H1 (cell line): Measurements from ENCODE around the gene PTBP3. TPM values are rescaled to one million over a fixed set of nuclear protein-coding genes. Genes with fewer than 3 reads are reported as not detected.

Experiments
- CTCF ChIA-PET: fragments of 300-600 bp; sonication (Branson Sonifier 250); formaldehyde crosslinking; loops from one replicate; lab custom pipeline; 2021; ENCODE audit not compliant: partially characterized antibody; lab: Charles Lee
- POLR2A ChIA-PET: fragments of 300-600 bp; sonication (Branson Sonifier 250); formaldehyde crosslinking; loops from one replicate; lab custom pipeline; 2021; ENCODE audit warnings: inconsistent platforms; ENCODE audit not compliant: partially characterized antibody; lab: Charles Lee
- DNase-seq, 2 experiments: peaks; one replicate each; pipeline versions ENCODE4 v3.0.0 to v3.0.0-alpha.2; 2010 to 2022; ENCODE audit warnings: low spot score in 2 of 2, low read depth in 1 of 2, mixed read lengths in 1 of 2
- FAIRE-seq: peaks from 2 replicates; lab custom pipeline; 2011; peaks lifted over from hg19 to GRCh38; lab: Jason Lieb, UNC
- H2AFZ ChIP-seq: 2 replicates; pipeline ENCODE4 v1.8.1; 2012; ENCODE audit warnings: low read length, inconsistent platforms
- H2AK5ac ChIP-seq: 2 replicates; pipeline ENCODE4 v1.6.1; 2013; ENCODE audit warnings: low read depth, low read length
- H2BK120ac ChIP-seq: replicated peaks from 2 replicates; pipeline ENCODE3; 2013; ENCODE audit warnings: low read depth, low read length, inconsistent platforms
- H2BK12ac ChIP-seq: 2 replicates; pipeline ENCODE4 v1.6.1; 2013; ENCODE audit warnings: low read depth, low read length
- H2BK15ac ChIP-seq: 2 replicates; pipeline ENCODE4 v1.6.1; 2013; ENCODE audit warnings: low read length
- H2BK20ac ChIP-seq: 2 replicates; pipeline ENCODE4 v1.6.1; 2013; ENCODE audit warnings: low read length
- H2BK5ac ChIP-seq: 2 replicates; pipeline ENCODE4 v1.6.1; 2013; ENCODE audit warnings: low read depth, low read length
- H3K14ac ChIP-seq: 2 replicates; pipeline ENCODE4 v1.6.1; 2013; ENCODE audit warnings: inconsistent platforms; ENCODE audit not compliant: insufficient read length
- H3K18ac ChIP-seq: 2 replicates; pipeline ENCODE4 v1.6.1; 2013; ENCODE audit warnings: low read length; ENCODE audit errors: extremely low read depth
- H3K23ac ChIP-seq: 2 replicates; pipeline ENCODE4 v1.6.1; 2013; ENCODE audit warnings: inconsistent platforms; ENCODE audit not compliant: insufficient read length
- H3K23me2 ChIP-seq: 2 replicates; pipeline ENCODE4 v1.6.1; 2013; ENCODE audit warnings: low read depth, low read length
- H3K27ac ChIP-seq: 2 replicates; pipeline ENCODE4 v1.6.1; 2011; ENCODE audit warnings: low read depth, low read length, inconsistent platforms
- H3K27me3 ChIP-seq, 4 experiments: replicated peaks in 1 of 4; 1 replicate in 1 of 4; 2 replicates in 3 of 4; pipeline versions ENCODE4 v1.6.1 to v1.8.1; 2011 to 2013; ENCODE audit warnings: low read length in 3 of 4, mild to moderate bottlenecking in 3 of 4, inconsistent platforms in 2 of 4, mixed read lengths in 2 of 4, moderate library complexity in 1 of 4; ENCODE audit not compliant: control insufficient read depth in 3 of 4, insufficient read depth in 3 of 4; ENCODE audit errors: extremely low read depth in 1 of 4
- H3K36me3 ChIP-seq, 4 experiments: 2 replicates each; pipeline versions ENCODE4 v1.6.1 to v1.8.1; 2011 to 2013; ENCODE audit warnings: mild to moderate bottlenecking in 4 of 4, low read length in 3 of 4, moderate library complexity in 2 of 4, control low read depth in 1 of 4, inconsistent platforms in 1 of 4; ENCODE audit not compliant: insufficient read depth in 4 of 4, control insufficient read depth in 2 of 4
- H3K4ac ChIP-seq: replicated peaks from 2 replicates; pipeline ENCODE3; 2013; ENCODE audit warnings: low read length, low read depth, mixed read lengths, inconsistent platforms; ENCODE audit not compliant: insufficient read length
- H3K4me1 ChIP-seq, 4 experiments: replicated peaks in 1 of 4; 1 replicate in 1 of 4; 2 replicates in 3 of 4; pipeline versions ENCODE4 v1.6.1 to v1.8.1; 2011 to 2013; ENCODE audit warnings: low read length in 3 of 4, inconsistent platforms in 2 of 4, mixed read lengths in 1 of 4; ENCODE audit not compliant: insufficient read depth in 4 of 4, control insufficient read depth in 3 of 4
- H3K4me2 ChIP-seq, 2 experiments: 2 replicates each; pipeline versions ENCODE4 v1.6.1 to v1.8.1; 2011 to 2013; ENCODE audit warnings: low read depth in 2 of 2, low read length in 2 of 2, control low read depth in 1 of 2, inconsistent platforms in 1 of 2, mild to moderate bottlenecking in 1 of 2; ENCODE audit not compliant: insufficient read depth in 1 of 2
- H3K4me3 ChIP-seq, 4 experiments: fragments of 200-600, 300-600 bp in 1 of 4; sonication (generic), shearing (Covaris generic), sonication (Bioruptor Twin) in 1 of 4; 2 replicates each; pipeline versions ENCODE4 v1.5.1 to v1.8.1; 2011 to 2016; ENCODE audit warnings: low read length in 4 of 4, low read depth in 3 of 4, control low read depth in 2 of 4, inconsistent platforms in 2 of 4, mild to moderate bottlenecking in 2 of 4, mixed read lengths in 1 of 4, moderate library complexity in 1 of 4; ENCODE audit not compliant: insufficient read depth in 2 of 4; ENCODE audit errors: extremely low read depth in 1 of 4
- H3K56ac ChIP-seq: replicated peaks from 2 replicates; pipeline ENCODE3; 2013; ENCODE audit warnings: low read depth, mild to moderate bottlenecking, mixed read lengths, low read length, inconsistent platforms; ENCODE audit not compliant: insufficient read length
- H3K79me1 ChIP-seq: 2 replicates; pipeline ENCODE4 v1.6.1; 2013; ENCODE audit warnings: low read depth, low read length, control low read depth
- H3K79me2 ChIP-seq, 2 experiments: 2 replicates each; pipeline versions ENCODE4 v1.6.1 to v1.8.1; 2012 to 2013; ENCODE audit warnings: low read length in 2 of 2, mild to moderate bottlenecking in 2 of 2, inconsistent platforms in 1 of 2; ENCODE audit not compliant: insufficient read depth in 2 of 2, control insufficient read depth in 1 of 2
- H3K9ac ChIP-seq, 4 experiments: replicated peaks in 1 of 4; 1 replicate in 1 of 4; 2 replicates in 3 of 4; pipeline versions ENCODE4 v1.6.1 to v1.8.1; 2011 to 2013; ENCODE audit warnings: low read depth in 3 of 4, low read length in 3 of 4, control low read depth in 2 of 4, mild to moderate bottlenecking in 2 of 4, moderate library complexity in 2 of 4, inconsistent platforms in 1 of 4; ENCODE audit errors: extremely low read depth in 1 of 4
- H3K9me3 ChIP-seq, 2 experiments: 2 replicates each; pipeline versions ENCODE4 v1.6.1 to v1.8.1; 2012 to 2013; ENCODE audit warnings: mild to moderate bottlenecking in 2 of 2, moderate library complexity in 2 of 2, control low read depth in 1 of 2, inconsistent platforms in 1 of 2, low read depth in 1 of 2, low read length in 1 of 2, mixed read lengths in 1 of 2; ENCODE audit not compliant: insufficient read depth in 2 of 2
- H4K20me1 ChIP-seq, 2 experiments: replicated peaks in 1 of 2; 2 replicates each; pipeline versions ENCODE3 to v1.8.1; 2011 to 2013; ENCODE audit warnings: inconsistent platforms in 2 of 2, low read length in 2 of 2, mild to moderate bottlenecking in 1 of 2; ENCODE audit not compliant: insufficient read depth in 2 of 2, control insufficient read depth in 1 of 2
- H4K5ac ChIP-seq: 2 replicates; pipeline ENCODE4 v1.6.1; 2013; ENCODE audit warnings: low read length, low read depth, mixed read lengths, inconsistent platforms; ENCODE audit not compliant: insufficient read length
- H4K8ac ChIP-seq: 2 replicates; pipeline ENCODE4 v1.8.0; 2013; ENCODE audit warnings: mild to moderate bottlenecking, moderate library complexity, low read length, inconsistent platforms; ENCODE audit not compliant: insufficient read depth; ENCODE audit errors: extremely low read depth
- H4K91ac ChIP-seq: replicated peaks from 2 replicates; pipeline ENCODE3; 2013; ENCODE audit warnings: low read length, mixed read lengths, inconsistent platforms; ENCODE audit not compliant: insufficient read length
- BACH1 ChIP-seq: IDR thresholded peaks from 2 replicates; pipeline ENCODE4 v1.6.1; 2012; ENCODE audit warnings: low read length, improper control_type of control experiment
- CHD1 ChIP-seq: IDR thresholded peaks from 2 replicates; pipeline ENCODE4 v1.6.1; 2012; ENCODE audit warnings: low read depth, low read length, improper control_type of control experiment
- EZH2 ChIP-seq: fragments of 200-600 bp; sonication (generic); IDR thresholded peaks from 2 replicates; pipeline ENCODE4 v1.7.1; 2012; ENCODE audit warnings: low read depth, mild to moderate bottlenecking, moderate library complexity, low read length, inconsistent platforms; ENCODE audit not compliant: severe bottlenecking
- MAFK ChIP-seq: IDR thresholded peaks from 2 replicates; pipeline ENCODE4 v1.6.1; 2012; ENCODE audit warnings: low read depth, mild to moderate bottlenecking, improper control_type of control experiment, low read length
- PHF8 ChIP-seq: fragments of 200-600 bp; sonication (generic); conservative IDR thresholded peaks from 2 replicates; pipeline ENCODE4 v1.7.1; 2012; ENCODE audit warnings: low read depth, mild to moderate bottlenecking, inconsistent platforms, low read length, moderate library complexity
- POLR2A ChIP-seq, 2 experiments: IDR thresholded peaks; 1 replicate in 1 of 2; 2 replicates in 1 of 2; pipeline ENCODE4 v1.6.1; 2011; ENCODE audit warnings: low read depth in 2 of 2, low read length in 2 of 2, mild to moderate bottlenecking in 2 of 2; ENCODE audit errors: control extremely low read depth in 1 of 2
- POU5F1 ChIP-seq: IDR thresholded peaks from 2 replicates; pipeline ENCODE4 v1.6.1; 2011; ENCODE audit warnings: low read depth, mild to moderate bottlenecking, low read length, moderate library complexity
- RAD21 ChIP-seq, 2 experiments: IDR thresholded peaks in 1 of 2; conservative IDR thresholded peaks in 1 of 2; 2 replicates each; pipeline ENCODE4 v1.6.1; 2011; ENCODE audit warnings: low read depth in 2 of 2, low read length in 2 of 2, improper control_type of control experiment in 1 of 2, inconsistent platforms in 1 of 2, mild to moderate bottlenecking in 1 of 2, moderate library complexity in 1 of 2
- RFX5 ChIP-seq: IDR thresholded peaks from 2 replicates; pipeline ENCODE4 v1.6.1; 2011; ENCODE audit warnings: low read depth, low read length, improper control_type of control experiment, borderline replicate concordance
- SIX5 ChIP-seq: IDR thresholded peaks from 2 replicates; pipeline ENCODE4 v1.6.1; 2011; ENCODE audit warnings: mild to moderate bottlenecking, low read depth, low read length
- SP1 ChIP-seq: IDR thresholded peaks from 2 replicates; pipeline ENCODE4 v1.6.1; 2011; ENCODE audit warnings: low read depth, low read length
- WGBS, 2 experiments: shearing (Covaris generic) in 1 of 2; methylation state at CpG; one replicate each; pipeline versions ENCODE4 v1.1.6 to v1.1.7; 2013 to 2015; ENCODE audit warnings: low lambda C conversion rate in 2 of 2, mixed read lengths in 2 of 2, inconsistent platforms in 1 of 2, low coverage in 1 of 2, missing lambda C conversion rate in 1 of 2; ENCODE audit not compliant: insufficient replicate concordance in 2 of 2, insufficient coverage in 1 of 2, insufficient read length in 1 of 2; ENCODE audit errors: extremely low coverage in 1 of 2, missing lambda C conversion rate in 1 of 2; 5-methylcytosine and 5-hydroxymethylcytosine counted together
- polyA plus RNA-seq, 7 experiments: library from polyadenylated mRNA; depleted of rRNA in 3 of 7; stranded (reverse) in 5 of 7; unstranded in 2 of 7; fragments of >200 nt in 5 of 7; fragments of 200-250 nt in 2 of 7; gene quantifications; 1 replicate in 5 of 7; 2 replicates in 1 of 7; 4 replicates in 1 of 7; pipeline versions ENCODE4 v1.2.1 to v1.2.3, GENCODE V29; 2011 to 2013; ENCODE audit warnings: missing spikeins in 2 of 7, mixed read lengths in 2 of 7
- total RNA-seq: library from RNA; stranded (reverse); fragmentation: NEBNext Ultra II Directional; extraction: Animal tissue kit (Norgen Biotek cat#: 25700); gene quantifications from 2 replicates; pipeline ENCODE4 v1.2.1, GENCODE V29; 2021
- TF ChIP-seq, protein P1 (sequence below): IDR thresholded peaks from 2 replicates; pipeline ENCODE4 v1.6.1; 2012; ENCODE audit warnings: low read length, inconsistent platforms

PTBP3 gene
- total and polyA plus RNA-seq, 2 of the 8 experiments (the other 6 are each of a cell fraction or from before 2014, with no cell fraction given) = 51.0 to 124 TPM

DNA sequence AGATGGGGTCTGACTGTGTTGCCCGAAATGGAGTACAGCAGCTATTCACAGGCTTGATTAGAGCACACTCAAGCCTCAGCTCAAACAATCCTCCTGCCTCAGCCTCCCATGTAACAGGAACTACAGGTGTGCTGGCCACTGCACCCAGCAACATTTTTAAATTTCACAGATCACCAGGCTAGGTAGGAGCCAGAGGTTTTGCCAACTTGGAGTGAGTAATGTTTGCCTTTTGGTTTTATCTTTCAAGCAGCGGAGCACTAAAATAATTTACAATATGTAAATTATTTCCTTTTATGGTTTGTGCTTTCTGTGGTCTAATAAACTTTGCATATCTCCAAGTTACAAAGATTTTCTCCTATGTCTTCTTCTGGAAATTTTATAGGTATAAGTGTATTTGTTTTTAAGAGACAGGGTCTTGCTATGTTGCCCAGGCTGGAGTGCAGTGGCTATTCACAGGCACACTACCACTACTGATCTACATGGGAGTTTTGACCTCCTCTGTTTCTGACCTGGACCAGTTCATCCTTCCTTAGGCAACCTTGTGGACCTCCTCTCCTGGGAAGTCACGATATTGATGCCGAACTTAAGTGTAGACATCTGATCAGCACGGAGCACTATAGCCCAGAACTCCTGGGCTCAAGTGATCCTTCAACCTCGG, 91.1 kb downstream of the PTBP3 start:
- Histone ChIP-seq H4K91ac (no peak overlapping the region), H4K5ac (no peak overlapping the region), H2BK15ac (no peak overlapping the region), H3K27me3 (no peaks in the 10 kb centered on the region), H2BK20ac (no peak overlapping the region), H3K4ac (no peak overlapping the region), H3K4me2 (no peak overlapping the region), H2BK120ac (no peak overlapping the region), H3K23ac (no peak overlapping the region), H2AK5ac (no peak overlapping the region), H3K9ac (no peak overlapping the region), H3K4me3 (no peak overlapping the region), H3K79me2 (no peaks in the 10 kb centered on the region), H2BK12ac (no peak overlapping the region), H3K79me1 (no peaks in the 10 kb centered on the region), H4K8ac (no peak overlapping the region), H3K18ac (no peak overlapping the region), H3K36me3 (no peaks in the 10 kb centered on the region), H3K4me1 (no peaks in the 10 kb centered on the region; a peak in 1 of 7 replicates), H4K20me1 (peaks cover 0 to 2% of the 10 kb centered on the region in 2 experiments), H3K23me2 (no peaks in the 10 kb centered on the region), H3K9me3 (no peaks in the 10 kb centered on the region), H2AFZ (no peak overlapping the region), H3K14ac (no peak overlapping the region), H3K27ac (no peak overlapping the region), H2BK5ac (no peak overlapping the region), H3K56ac (no peak overlapping the region)
- ChIA-PET CTCF (interaction anchor here (1.2 kb wide), 1 partner anchor 483 kb away, joined by 3 read pairs; no protein-coding TSS in a partner anchor), POLR2A (no interaction called here)
- WGBS, 2 experiments = 92% methylated on average over 6 of the region's 6 CpGs; no CpG with 5 or more reads in 1 of the 2 experiments
- DNase-seq (no peak), FAIRE-seq (no peak)
- no peak for TF ChIP-seq POU5F1
- no peak for TF ChIP-seq SIX5
- no peak for TF ChIP-seq BACH1
- TF ChIP-seq, protein P1, sequence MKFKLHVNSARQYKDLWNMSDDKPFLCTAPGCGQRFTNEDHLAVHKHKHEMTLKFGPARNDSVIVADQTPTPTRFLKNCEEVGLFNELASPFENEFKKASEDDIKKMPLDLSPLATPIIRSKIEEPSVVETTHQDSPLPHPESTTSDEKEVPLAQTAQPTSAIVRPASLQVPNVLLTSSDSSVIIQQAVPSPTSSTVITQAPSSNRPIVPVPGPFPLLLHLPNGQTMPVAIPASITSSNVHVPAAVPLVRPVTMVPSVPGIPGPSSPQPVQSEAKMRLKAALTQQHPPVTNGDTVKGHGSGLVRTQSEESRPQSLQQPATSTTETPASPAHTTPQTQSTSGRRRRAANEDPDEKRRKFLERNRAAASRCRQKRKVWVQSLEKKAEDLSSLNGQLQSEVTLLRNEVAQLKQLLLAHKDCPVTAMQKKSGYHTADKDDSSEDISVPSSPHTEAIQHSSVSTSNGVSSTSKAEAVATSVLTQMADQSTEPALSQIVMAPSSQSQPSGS = no peak
- no peak for TF ChIP-seq CHD1
- TF ChIP-seq MAFK = no peak
- TF ChIP-seq POLR2A (IDR thresholded peaks at IDR 0.05; ENCODE audit: control extremely low read depth in 1 of 2, low read depth in 2 of 2, low read length in 2 of 2) = no peak
- no peak for TF ChIP-seq RFX5
- no peak for TF ChIP-seq EZH2
- TF ChIP-seq PHF8 = no peak
- no peak for TF ChIP-seq RAD21 (IDR thresholded peaks at IDR 0.05 in 1 of 2, conservative IDR thresholded peaks at IDR 0.05 in 1 of 2; ENCODE audit: low read depth in 2 of 2, low read length in 2 of 2)
- TF ChIP-seq SP1 = no peak
